Mesendoderm (in vitro differentiated cells): Measurements from ENCODE around the gene PRSS1.

ENCODE experiments used
- DNase-seq: peaks from one replicate; pipeline ENCODE4 v3.0.0; 2013
- H2AK5ac ChIP-seq: 2 replicates; pipeline ENCODE4 v1.6.1; 2013; ENCODE audit warnings: low read length, inconsistent platforms
- H2BK120ac ChIP-seq: 2 replicates; pipeline ENCODE4 v1.6.1; 2013; ENCODE audit warnings: low read depth, mild to moderate bottlenecking, low read length, moderate library complexity, mixed read lengths
- H2BK15ac ChIP-seq: replicated peaks from 2 replicates; pipeline ENCODE4 v1.6.1; 2013; ENCODE audit warnings: low read depth, mild to moderate bottlenecking, moderate library complexity
- H2BK5ac ChIP-seq: 2 replicates; pipeline ENCODE4 v1.6.1; 2013; ENCODE audit warnings: low read length, inconsistent platforms
- H3K18ac ChIP-seq: 2 replicates; pipeline ENCODE4 v1.6.1; 2013; ENCODE audit warnings: mild to moderate bottlenecking, low read length, mixed read lengths
- H3K23ac ChIP-seq: one replicate; pipeline ENCODE4 v1.6.1; 2013; ENCODE audit warnings: low read length
- H3K27ac ChIP-seq: 2 replicates; pipeline ENCODE4 v1.5.1; 2013; ENCODE audit warnings: low read depth, mild to moderate bottlenecking, inconsistent platforms, low read length, moderate library complexity
- H3K27me3 ChIP-seq: 2 replicates; pipeline ENCODE4 v1.6.1; 2013; ENCODE audit warnings: low read length, control low read depth, mild to moderate bottlenecking, inconsistent platforms; ENCODE audit not compliant: insufficient read depth, poor library complexity
- H3K36me3 ChIP-seq: 2 replicates; pipeline ENCODE4 v1.6.1; 2013; ENCODE audit warnings: low read length, inconsistent platforms; ENCODE audit not compliant: control insufficient read depth, insufficient read depth
- H3K4ac ChIP-seq: one replicate; pipeline ENCODE4 v1.6.1; 2013; ENCODE audit warnings: low read depth, mild to moderate bottlenecking, low read length, moderate library complexity
- H3K4me1 ChIP-seq: 2 replicates; pipeline ENCODE4 v1.6.1; 2013; ENCODE audit warnings: low read depth, low read length, inconsistent platforms; ENCODE audit not compliant: control insufficient read depth
- H3K4me2 ChIP-seq: 2 replicates; pipeline ENCODE4 v1.6.1; 2013; ENCODE audit warnings: low read length
- H3K4me3 ChIP-seq: 2 replicates; pipeline ENCODE4 v1.5.1; 2013; ENCODE audit warnings: mild to moderate bottlenecking, low read length
- H3K56ac ChIP-seq: one replicate; pipeline ENCODE4 v1.6.1; 2013; ENCODE audit warnings: low read length
- H3K79me1 ChIP-seq: 2 replicates; pipeline ENCODE4 v1.6.1; 2013; ENCODE audit warnings: low read length, inconsistent platforms
- H3K79me2 ChIP-seq: 2 replicates; pipeline ENCODE4 v1.6.1; 2013; ENCODE audit warnings: mild to moderate bottlenecking, low read length; ENCODE audit not compliant: control insufficient read depth, insufficient read depth
- H3K9ac ChIP-seq: 2 replicates; pipeline ENCODE4 v1.6.1; 2013; ENCODE audit warnings: low read length, inconsistent platforms
- H4K5ac ChIP-seq: one replicate; pipeline ENCODE4 v1.6.1; 2013; ENCODE audit warnings: low read length
- H4K8ac ChIP-seq: one replicate; pipeline ENCODE4 v1.6.1; 2013; ENCODE audit warnings: low read depth, mild to moderate bottlenecking, control low read depth, low read length, moderate library complexity
- WGBS: extraction: QIAGEN DNeasy Blood & Tissue Kit; methylation state at CpG from one replicate; pipeline ENCODE4 v1.1.7; 2013; ENCODE audit warnings: low lambda C conversion rate, missing lambda C conversion rate; ENCODE audit not compliant: insufficient coverage; ENCODE audit errors: extremely low coverage; 5-methylcytosine and 5-hydroxymethylcytosine counted together

The PRSS1 gene

DNA sequence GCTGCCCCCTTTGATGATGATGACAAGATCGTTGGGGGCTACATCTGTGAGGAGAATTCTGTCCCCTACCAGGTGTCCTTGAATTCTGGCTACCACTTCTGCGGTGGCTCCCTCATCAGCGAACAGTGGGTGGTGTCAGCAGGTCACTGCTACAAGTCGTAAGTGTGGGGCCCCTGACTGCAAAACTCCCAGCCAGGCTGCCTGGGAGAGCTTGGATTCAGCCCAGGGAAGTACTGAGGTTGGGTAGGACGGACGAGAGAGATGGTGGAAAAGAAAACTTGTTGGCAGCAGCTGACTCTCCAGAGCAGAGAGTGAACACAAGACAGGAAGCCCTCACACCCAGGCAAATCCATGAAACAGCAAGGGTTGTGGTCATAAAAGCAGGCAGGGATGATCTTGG, 22.8 kb downstream of the PRSS1 start:
- no peak overlapping the region for H3K4ac ChIP-seq
- no peaks in the 10 kb centered on the region for H3K27me3 ChIP-seq
- no peaks in the 10 kb centered on the region for H3K79me2 ChIP-seq
- no peak overlapping the region for H2BK5ac ChIP-seq
- no peaks in the 10 kb centered on the region for H3K36me3 ChIP-seq
- H3K4me1 ChIP-seq, result peaks cover 6% of the 10 kb centered on the region
- H3K9ac ChIP-seq, result no peak overlapping the region
- no peak overlapping the region for H3K4me2 ChIP-seq
- H2BK15ac ChIP-seq, result no peak overlapping the region
- H2BK120ac ChIP-seq, result no peak overlapping the region
- DNase-seq, result no peak
- H3K56ac ChIP-seq, result no peak overlapping the region
- no peak overlapping the region for H4K8ac ChIP-seq
- H3K23ac ChIP-seq, result no peak overlapping the region
- no peak overlapping the region for H2AK5ac ChIP-seq
- H3K79me1 ChIP-seq, result no peaks in the 10 kb centered on the region
- WGBS, result no CpG with 5 or more reads among the region's 6 CpGs
- H4K5ac ChIP-seq, result no peak overlapping the region
- no peak overlapping the region for H3K27ac ChIP-seq
- no peak overlapping the region for H3K18ac ChIP-seq
- no peak overlapping the region for H3K4me3 ChIP-seq

DNA sequence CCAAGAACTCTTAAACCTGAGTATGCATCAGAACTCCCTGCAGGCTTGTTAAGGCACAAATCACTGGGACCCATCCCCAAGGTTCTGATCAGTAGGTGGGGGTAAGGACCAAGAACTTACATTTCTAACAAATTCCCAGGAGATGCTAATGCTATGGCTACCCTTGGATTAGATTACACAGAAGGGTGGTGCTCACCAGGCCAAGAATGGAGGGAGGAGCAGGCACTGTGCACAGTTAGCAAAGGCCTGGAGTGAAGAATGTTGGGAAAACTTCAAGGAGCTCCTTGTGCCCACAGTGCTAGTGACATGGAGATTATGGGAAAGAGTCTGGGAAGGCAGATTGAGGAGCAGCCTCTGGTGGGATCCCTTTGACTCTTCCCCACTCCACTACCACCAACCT, 23.4 kb downstream of the PRSS1 start:
- no peak overlapping the region for H2BK120ac ChIP-seq
- H2BK5ac ChIP-seq, result no peak overlapping the region
- peaks cover 6% of the 10 kb centered on the region for H3K4me1 ChIP-seq
- H3K4me3 ChIP-seq, result no peak overlapping the region
- no peak overlapping the region for H3K27ac ChIP-seq
- H3K36me3 ChIP-seq, result no peaks in the 10 kb centered on the region
- H2BK15ac ChIP-seq, result no peak overlapping the region
- no peaks in the 10 kb centered on the region for H3K79me2 ChIP-seq
- H3K79me1 ChIP-seq, result no peaks in the 10 kb centered on the region
- no peaks in the 10 kb centered on the region for H3K27me3 ChIP-seq
- no peak overlapping the region for H3K9ac ChIP-seq
- no peak overlapping the region for H3K4me2 ChIP-seq
- no peak overlapping the region for H3K56ac ChIP-seq
- no peak overlapping the region for H3K23ac ChIP-seq
- H2AK5ac ChIP-seq, result no peak overlapping the region
- no peak overlapping the region for H4K8ac ChIP-seq
- H4K5ac ChIP-seq, result no peak overlapping the region
- no peak overlapping the region for H3K18ac ChIP-seq
- DNase-seq, result no peak
- no peak overlapping the region for H3K4ac ChIP-seq

DNA sequence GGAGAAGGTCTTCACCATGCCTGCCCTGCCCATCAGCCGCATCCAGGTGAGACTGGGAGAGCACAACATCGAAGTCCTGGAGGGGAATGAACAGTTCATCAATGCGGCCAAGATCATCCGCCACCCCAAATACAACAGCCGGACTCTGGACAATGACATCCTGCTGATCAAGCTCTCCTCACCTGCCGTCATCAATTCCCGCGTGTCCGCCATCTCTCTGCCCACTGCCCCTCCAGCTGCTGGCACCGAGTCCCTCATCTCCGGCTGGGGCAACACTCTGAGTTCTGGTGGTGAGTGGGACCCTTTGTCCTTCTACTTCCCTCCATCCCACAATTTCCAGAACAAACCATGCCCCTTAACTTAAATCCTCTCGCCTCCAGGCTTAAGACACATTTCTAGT, 24.0 kb downstream of the PRSS1 start:
- H3K36me3 ChIP-seq, result no peaks in the 10 kb centered on the region
- no peak overlapping the region for H4K5ac ChIP-seq
- no peak overlapping the region for H3K23ac ChIP-seq
- H2AK5ac ChIP-seq, result no peak overlapping the region
- no peak overlapping the region for H4K8ac ChIP-seq
- no peak for DNase-seq
- no peak overlapping the region for H3K4me3 ChIP-seq
- H3K4me1 ChIP-seq, result peaks cover 6% of the 10 kb centered on the region
- H2BK5ac ChIP-seq, result no peak overlapping the region
- H3K18ac ChIP-seq, result no peak overlapping the region
- no peak overlapping the region for H3K4ac ChIP-seq
- no CpG with 5 or more reads among the region's 12 CpGs for WGBS
- H3K9ac ChIP-seq, result no peak overlapping the region
- no peaks in the 10 kb centered on the region for H3K27me3 ChIP-seq
- no peak overlapping the region for H3K4me2 ChIP-seq
- no peak overlapping the region for H2BK15ac ChIP-seq
- no peaks in the 10 kb centered on the region for H3K79me2 ChIP-seq
- no peak overlapping the region for H3K27ac ChIP-seq
- H2BK120ac ChIP-seq, result no peak overlapping the region
- no peaks in the 10 kb centered on the region for H3K79me1 ChIP-seq
- H3K56ac ChIP-seq, result no peak overlapping the region

DNA sequence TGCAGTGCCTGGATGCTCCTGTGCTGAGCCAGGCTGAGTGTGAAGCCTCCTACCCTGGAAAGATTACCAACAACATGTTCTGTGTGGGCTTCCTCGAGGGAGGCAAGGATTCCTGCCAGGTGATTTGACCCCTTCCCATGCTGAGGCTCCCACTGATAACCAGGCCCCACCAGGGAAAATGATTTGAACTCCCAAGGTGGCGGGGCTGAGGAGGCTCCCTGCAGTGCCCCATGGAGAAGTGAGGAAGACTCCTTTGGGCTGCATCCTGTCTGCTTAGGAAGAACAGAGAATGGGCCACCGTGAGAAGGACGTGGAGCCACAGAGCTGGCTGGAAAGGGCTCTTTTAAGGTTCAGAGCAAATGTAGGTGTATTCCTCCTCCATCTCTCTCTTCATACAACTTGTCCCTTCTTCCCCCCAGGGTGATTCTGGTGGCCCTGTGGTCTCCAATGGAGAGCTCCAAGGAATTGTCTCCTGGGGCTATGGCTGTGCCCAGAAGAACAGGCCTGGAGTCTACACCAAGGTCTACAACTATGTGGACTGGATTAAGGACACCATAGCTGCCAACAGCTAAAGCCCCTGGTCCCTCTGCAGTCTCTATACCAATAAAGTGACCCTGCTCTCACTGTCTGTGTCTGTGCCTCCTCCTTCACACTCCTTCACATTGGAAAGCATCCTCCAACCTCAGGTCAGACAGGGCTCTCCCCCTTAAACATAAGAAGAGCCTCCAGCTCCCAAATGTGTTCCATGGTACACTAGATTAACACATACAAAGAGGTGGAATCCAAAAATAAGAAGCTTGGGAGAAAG, 24.9 kb downstream of the PRSS1 start:
- peaks cover 6% of the 10 kb centered on the region for H3K4me1 ChIP-seq
- H3K4ac ChIP-seq, result no peak overlapping the region
- H3K27ac ChIP-seq, result no peak overlapping the region
- H4K5ac ChIP-seq, result no peak overlapping the region
- H2BK120ac ChIP-seq, result no peak overlapping the region
- no peak overlapping the region for H2BK15ac ChIP-seq
- H2AK5ac ChIP-seq, result no peak overlapping the region
- no peak overlapping the region for H2BK5ac ChIP-seq
- no peak overlapping the region for H3K9ac ChIP-seq
- no peak overlapping the region for H4K8ac ChIP-seq
- no peak overlapping the region for H3K4me2 ChIP-seq
- H3K4me3 ChIP-seq, result no peak overlapping the region
- no peak for DNase-seq
- no peaks in the 10 kb centered on the region for H3K79me2 ChIP-seq
- H3K23ac ChIP-seq, result no peak overlapping the region
- H3K27me3 ChIP-seq, result no peaks in the 10 kb centered on the region
- WGBS, result no CpG with 5 or more reads among the region's 4 CpGs
- no peak overlapping the region for H3K18ac ChIP-seq
- no peaks in the 10 kb centered on the region for H3K79me1 ChIP-seq
- no peak overlapping the region for H3K56ac ChIP-seq
- H3K36me3 ChIP-seq, result no peaks in the 10 kb centered on the region

DNA sequence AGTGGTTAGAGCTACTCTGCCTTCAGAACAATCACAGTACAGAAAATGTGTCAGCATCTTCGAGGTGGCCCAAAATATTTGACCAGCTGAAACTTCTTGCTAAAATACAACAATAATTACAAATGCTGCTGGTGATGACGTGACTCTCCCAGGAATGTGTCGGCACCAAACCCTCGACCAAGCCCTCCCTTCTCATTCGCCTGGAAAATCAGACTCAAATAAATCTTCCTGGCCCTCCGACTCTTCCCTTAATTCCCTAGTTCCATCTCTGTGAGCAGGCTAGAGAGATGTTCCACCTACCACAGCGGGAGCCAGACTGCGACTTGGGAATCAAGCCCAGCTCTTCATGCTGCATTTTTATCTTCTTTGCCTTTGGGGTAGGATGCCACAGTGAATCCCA, 25.6 kb downstream of the PRSS1 start:
- no peak overlapping the region for H3K56ac ChIP-seq
- no peak overlapping the region for H2BK15ac ChIP-seq
- H3K18ac ChIP-seq, result no peak overlapping the region
- no peak overlapping the region for H2BK120ac ChIP-seq
- no peak overlapping the region for H4K8ac ChIP-seq
- H3K36me3 ChIP-seq, result no peaks in the 10 kb centered on the region
- no peak overlapping the region for H3K27ac ChIP-seq
- no peaks in the 10 kb centered on the region for H3K27me3 ChIP-seq
- no peak overlapping the region for H3K23ac ChIP-seq
- H4K5ac ChIP-seq, result no peak overlapping the region
- peaks cover 6% of the 10 kb centered on the region for H3K4me1 ChIP-seq
- no peak overlapping the region for H2BK5ac ChIP-seq
- H3K4ac ChIP-seq, result no peak overlapping the region
- H2AK5ac ChIP-seq, result no peak overlapping the region
- no peak for DNase-seq
- no peak overlapping the region for H3K9ac ChIP-seq
- no CpG with 5 or more reads among the region's 8 CpGs for WGBS
- no peaks in the 10 kb centered on the region for H3K79me1 ChIP-seq
- H3K79me2 ChIP-seq, result no peaks in the 10 kb centered on the region
- no peak overlapping the region for H3K4me3 ChIP-seq
- H3K4me2 ChIP-seq, result no peak overlapping the region
